Activated B cell treated with CpG ODN at 0.5 μM for 24 hours (primary cell): ENCODE measurements around the gene RBMS3. TPM values are rescaled to one million over a fixed set of nuclear protein-coding genes. Genes with fewer than 3 reads are reported as not detected.

ENCODE experiments used
- ATAC-seq: fragments of 200-7000 bp; cut with Tn5 transposase; one replicate; pipeline ENCODE4 v1.10.0; 2021; ENCODE audit warnings: low read depth, mild to moderate bottlenecking, moderate library complexity
- CTCF ChIA-PET: fragments of 350-600 bp; sonication (Branson Sonifier 250); formaldehyde crosslinking; loops from one replicate; lab custom pipeline; 2021; ENCODE audit warnings: antibody characterized with exemption; lab: Charles Lee
- POLR2A ChIA-PET: fragments of 350-600 bp; sonication (Branson Sonifier 250); formaldehyde crosslinking; loops from one replicate; lab custom pipeline; 2021; ENCODE audit warnings: antibody characterized with exemption; lab: Charles Lee
- DNase-seq: peaks from one replicate; pipeline ENCODE4 v3.0.0; 2022
- H3K27ac Mint-ChIP-seq: one replicate; pipeline ENCODE4 v1.8.0; 2020; ENCODE audit warnings: mixed read lengths
- H3K27me3 Mint-ChIP-seq: one replicate; pipeline ENCODE4 v1.8.0; 2021; ENCODE audit warnings: mixed read lengths
- H3K36me3 Mint-ChIP-seq: one replicate; pipeline ENCODE4 v1.8.0; 2021; ENCODE audit warnings: low read depth, mixed read lengths
- H3K4me1 Mint-ChIP-seq: one replicate; pipeline ENCODE4 v1.8.0; 2021; ENCODE audit warnings: mixed read lengths
- H3K4me3 Mint-ChIP-seq: one replicate; pipeline ENCODE4 v1.8.0; 2020; ENCODE audit warnings: mild to moderate bottlenecking, mixed read lengths
- H3K9me3 Mint-ChIP-seq: one replicate; pipeline ENCODE4 v1.8.0; 2020; ENCODE audit warnings: mixed read lengths
- intact Hi-C: fragments of 100-400 bp; cut with micrococcal nuclease; formaldehyde crosslinking; loops from one replicate; pipeline ENCODE4 v1.15.1; 2024
- total RNA-seq: library from RNA; stranded (reverse); gene quantifications from 2 replicates; pipeline ENCODE4 v1.2.3, GENCODE V29; 2022
- TF ChIP-seq, protein P1 (sequence below): fragments of 200-600 bp; IDR thresholded peaks from one replicate; pipeline ENCODE4 v1.8.0; 2022; ENCODE audit warnings: antibody characterized with exemption, mild to moderate bottlenecking

The RBMS3 gene
- total RNA-seq, 1 donor from 2014 or later = 0.31 TPM

DNA sequence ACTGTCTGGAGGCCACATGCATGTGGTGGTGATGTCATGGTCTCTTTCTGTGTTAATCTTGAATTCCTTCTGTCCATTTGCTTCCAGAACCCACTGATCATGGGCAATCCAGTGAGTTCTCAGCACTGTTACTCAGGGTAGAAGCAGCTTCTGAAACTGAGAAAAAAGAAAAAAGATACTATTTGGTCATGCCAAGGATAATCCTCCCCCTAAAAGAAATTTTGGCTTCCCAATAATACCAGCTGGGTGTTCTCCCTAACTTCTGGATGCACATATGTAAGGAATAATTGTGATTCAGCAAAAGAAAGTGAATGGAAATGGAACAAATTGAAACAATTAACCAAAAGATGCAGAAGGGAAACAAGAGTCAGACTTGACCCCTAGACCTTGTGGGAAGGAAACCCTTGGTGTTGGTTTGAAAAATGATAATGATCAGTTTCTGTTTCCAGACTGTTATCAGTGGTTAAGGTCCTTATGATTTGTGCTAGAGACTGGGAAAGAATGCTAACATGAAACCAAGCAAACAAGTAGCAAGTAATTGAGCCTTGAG lies 92.3 kb downstream of the RBMS3 start:
- Mint-ChIP-seq H3K4me1 (no peaks in the 10 kb centered on the region), H3K4me3 (no peak overlapping the region)
- CTCF ChIA-PET = no interaction called here

DNA sequence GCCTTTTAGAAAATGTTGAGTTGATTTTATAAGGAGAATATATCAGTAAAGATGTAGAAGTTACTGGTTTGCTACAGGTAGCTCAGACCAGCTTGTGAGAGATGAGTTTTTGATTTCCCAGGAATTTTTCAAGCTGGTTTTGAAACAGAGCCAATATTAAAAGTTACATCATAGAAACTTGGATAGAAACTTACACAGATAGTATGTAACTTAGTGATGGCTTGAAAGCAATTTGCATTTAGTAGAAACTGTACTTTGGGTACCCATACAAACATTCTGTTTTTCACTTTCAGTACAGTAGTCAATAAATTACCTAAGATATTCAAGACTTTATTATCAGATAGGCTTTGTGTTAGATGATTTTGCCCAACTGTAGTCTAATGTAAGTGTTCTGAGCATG lies 93.4 kb downstream of the RBMS3 start:
- no peak for DNase-seq
- Mint-ChIP-seq H3K9me3 (peaks cover 4% of the 10 kb centered on the region), H3K27me3 (no peaks in the 10 kb centered on the region), H3K27ac (no peak overlapping the region), H3K4me1 (peaks cover under 1% of the 10 kb centered on the region), H3K36me3 (no peaks in the 10 kb centered on the region), H3K4me3 (no peak overlapping the region)
- TF ChIP-seq, protein P1, sequence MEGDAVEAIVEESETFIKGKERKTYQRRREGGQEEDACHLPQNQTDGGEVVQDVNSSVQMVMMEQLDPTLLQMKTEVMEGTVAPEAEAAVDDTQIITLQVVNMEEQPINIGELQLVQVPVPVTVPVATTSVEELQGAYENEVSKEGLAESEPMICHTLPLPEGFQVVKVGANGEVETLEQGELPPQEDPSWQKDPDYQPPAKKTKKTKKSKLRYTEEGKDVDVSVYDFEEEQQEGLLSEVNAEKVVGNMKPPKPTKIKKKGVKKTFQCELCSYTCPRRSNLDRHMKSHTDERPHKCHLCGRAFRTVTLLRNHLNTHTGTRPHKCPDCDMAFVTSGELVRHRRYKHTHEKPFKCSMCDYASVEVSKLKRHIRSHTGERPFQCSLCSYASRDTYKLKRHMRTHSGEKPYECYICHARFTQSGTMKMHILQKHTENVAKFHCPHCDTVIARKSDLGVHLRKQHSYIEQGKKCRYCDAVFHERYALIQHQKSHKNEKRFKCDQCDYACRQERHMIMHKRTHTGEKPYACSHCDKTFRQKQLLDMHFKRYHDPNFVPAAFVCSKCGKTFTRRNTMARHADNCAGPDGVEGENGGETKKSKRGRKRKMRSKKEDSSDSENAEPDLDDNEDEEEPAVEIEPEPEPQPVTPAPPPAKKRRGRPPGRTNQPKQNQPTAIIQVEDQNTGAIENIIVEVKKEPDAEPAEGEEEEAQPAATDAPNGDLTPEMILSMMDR = no peak
- POLR2A ChIA-PET = no interaction called here
- no peak for ATAC-seq
- CTCF ChIA-PET = no interaction called here
- intact Hi-C loops = no loop called here

More for the DNA sequence above, 92.3 kb downstream of the RBMS3 start:
- H3K27ac Mint-ChIP-seq = no peak overlapping the region
- intact Hi-C loops = no loop called here
- no peaks in the 10 kb centered on the region for H3K36me3 Mint-ChIP-seq
- POLR2A ChIA-PET = no interaction called here
- ATAC-seq (no peak), DNase-seq (no peak)
- TF ChIP-seq, protein P1 = no peak
- H3K9me3 Mint-ChIP-seq = peaks cover 4% of the 10 kb centered on the region
- no peaks in the 10 kb centered on the region for H3K27me3 Mint-ChIP-seq

DNA sequence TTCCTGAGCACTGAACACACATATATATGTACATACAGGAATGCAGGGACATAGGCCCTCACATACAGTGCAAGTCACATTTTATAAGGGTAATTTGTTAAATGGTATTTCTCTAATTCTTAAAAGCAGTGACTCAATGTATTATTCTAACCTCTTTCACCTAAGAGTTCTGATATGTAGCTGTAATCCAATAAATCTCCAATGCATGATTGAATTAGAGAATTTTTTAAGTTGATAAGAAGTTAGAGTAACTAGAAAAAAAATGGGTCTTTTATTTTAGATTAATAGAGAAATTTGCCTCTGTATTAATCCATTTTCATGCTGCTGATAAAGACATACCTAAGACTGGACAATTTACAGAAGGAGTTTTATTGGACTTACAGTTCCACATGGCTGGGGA lies 98.2 kb downstream of the RBMS3 start:
- Mint-ChIP-seq H3K36me3 (no peaks in the 10 kb centered on the region), H3K9me3 (peaks cover 2% of the 10 kb centered on the region), H3K27me3 (no peaks in the 10 kb centered on the region), H3K4me1 (peaks cover 10% of the 10 kb centered on the region), H3K27ac (no peak overlapping the region), H3K4me3 (no peak overlapping the region)
- intact Hi-C loops = no loop called here
- POLR2A ChIA-PET = no interaction called here
- DNase-seq (no peak), ATAC-seq (no peak)
- CTCF ChIA-PET = no interaction called here
- TF ChIP-seq, protein P1 = no peak

DNA sequence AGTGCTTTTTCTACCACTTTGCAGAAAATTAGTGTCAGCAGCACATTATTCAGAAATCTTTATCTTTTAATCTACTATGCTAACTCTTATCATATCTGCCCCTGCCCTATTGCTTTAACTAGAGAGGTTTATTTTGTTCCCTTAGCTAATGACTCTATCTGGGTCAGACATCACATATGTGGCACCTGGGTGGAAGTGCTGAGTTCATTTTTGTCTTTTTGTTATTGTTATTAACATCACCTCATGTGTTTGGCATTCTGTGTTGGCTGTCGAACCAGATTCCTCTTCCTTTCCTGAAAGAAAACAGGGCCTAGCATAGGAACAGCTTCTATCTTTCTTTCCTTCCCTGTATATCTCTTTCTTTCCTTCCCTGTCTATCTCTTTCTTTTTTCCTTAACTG lies 100.7 kb downstream of the RBMS3 start:
- intact Hi-C loops = no loop called here
- Mint-ChIP-seq H3K27ac (no peak overlapping the region), H3K4me3 (no peak overlapping the region), H3K27me3 (no peaks in the 10 kb centered on the region), H3K4me1 (peaks cover 10% of the 10 kb centered on the region), H3K36me3 (no peaks in the 10 kb centered on the region), H3K9me3 (peaks cover 2% of the 10 kb centered on the region)
- ATAC-seq = no peak
- TF ChIP-seq, protein P1 = no peak
- DNase-seq = no peak
- POLR2A ChIA-PET = no interaction called here
- CTCF ChIA-PET = no interaction called here

DNA sequence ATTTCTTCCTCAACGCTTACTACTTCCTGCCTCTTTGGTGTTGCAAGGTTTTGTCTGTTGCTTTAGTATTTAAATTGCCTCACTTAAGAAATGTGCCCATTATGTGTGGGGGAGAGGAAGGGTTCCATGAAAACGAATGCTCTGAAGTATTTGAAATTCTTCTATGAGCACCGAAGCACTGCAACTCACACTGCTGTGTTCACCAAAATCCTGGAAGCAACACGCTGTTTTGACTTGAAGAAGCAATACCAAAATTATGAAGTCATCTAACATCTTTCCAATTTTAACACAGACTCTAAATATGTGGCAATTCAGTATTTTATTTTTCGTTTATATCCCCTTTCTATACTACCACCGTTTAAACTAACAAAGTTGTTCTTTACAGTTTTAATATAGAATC lies 101.5 kb downstream of the RBMS3 start:
- Mint-ChIP-seq H3K4me1 (peaks cover 10% of the 10 kb centered on the region), H3K9me3 (peaks cover 2% of the 10 kb centered on the region), H3K4me3 (no peak overlapping the region), H3K27ac (no peak overlapping the region), H3K36me3 (no peaks in the 10 kb centered on the region), H3K27me3 (no peaks in the 10 kb centered on the region)
- ATAC-seq = no peak
- POLR2A ChIA-PET = no interaction called here
- CTCF ChIA-PET = no interaction called here
- DNase-seq = no peak
- intact Hi-C loops = no loop called here
- TF ChIP-seq, protein P1 = no peak
